MV-4-11 (cell line): ENCODE data around the gene SNPH.
A peak's percentile ranks its signal among the peaks of the same experiment; 100 is the strongest.

Source experiments
- DNase-seq: peaks from one replicate; lab custom pipeline; 2025; lab: John Stamatoyannopoulos, UW

SNPH gene

DNA sequence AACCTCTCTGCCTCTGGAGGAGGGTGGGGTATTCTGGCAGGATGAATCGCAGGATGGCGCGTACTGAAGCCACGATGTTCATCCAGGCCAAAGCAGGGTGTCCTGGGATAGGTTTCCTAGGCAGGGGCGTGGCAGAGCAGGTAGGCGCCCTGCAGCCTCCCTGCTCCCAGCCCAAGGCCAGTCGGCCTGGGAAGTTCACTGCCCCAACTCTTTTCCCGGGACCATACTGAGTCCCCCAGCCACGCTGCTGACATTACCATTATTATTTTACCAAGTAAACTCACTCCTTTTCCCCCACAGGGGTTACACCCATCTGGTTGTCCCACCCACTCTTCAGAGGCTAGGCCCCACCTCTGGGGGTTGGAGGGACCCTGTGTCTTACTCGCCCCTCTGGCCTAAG, 41.1 kb downstream of the SNPH start:
- DNase-seq: no peak

DNA sequence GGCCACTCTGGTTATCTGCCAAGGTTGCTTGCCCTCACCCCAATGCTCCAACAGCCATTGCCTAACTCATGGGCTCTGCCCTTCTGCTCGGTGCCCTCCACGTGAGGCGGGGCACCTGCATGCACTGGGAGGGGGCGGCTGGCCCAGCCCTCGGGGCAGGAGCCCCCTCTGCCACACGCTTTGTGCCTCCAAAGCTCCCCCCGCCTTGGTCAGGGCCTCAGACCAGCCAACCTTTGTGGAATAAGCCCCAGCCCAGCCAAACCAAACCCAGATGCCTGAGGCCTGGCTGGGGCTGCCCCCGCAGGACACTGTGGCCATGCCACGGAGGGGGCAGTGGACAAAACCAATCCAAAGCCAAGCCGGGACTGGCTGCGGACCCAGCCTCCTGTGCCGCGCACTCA, 41.5 kb downstream of the SNPH start:
- no peak for DNase-seq

DNA sequence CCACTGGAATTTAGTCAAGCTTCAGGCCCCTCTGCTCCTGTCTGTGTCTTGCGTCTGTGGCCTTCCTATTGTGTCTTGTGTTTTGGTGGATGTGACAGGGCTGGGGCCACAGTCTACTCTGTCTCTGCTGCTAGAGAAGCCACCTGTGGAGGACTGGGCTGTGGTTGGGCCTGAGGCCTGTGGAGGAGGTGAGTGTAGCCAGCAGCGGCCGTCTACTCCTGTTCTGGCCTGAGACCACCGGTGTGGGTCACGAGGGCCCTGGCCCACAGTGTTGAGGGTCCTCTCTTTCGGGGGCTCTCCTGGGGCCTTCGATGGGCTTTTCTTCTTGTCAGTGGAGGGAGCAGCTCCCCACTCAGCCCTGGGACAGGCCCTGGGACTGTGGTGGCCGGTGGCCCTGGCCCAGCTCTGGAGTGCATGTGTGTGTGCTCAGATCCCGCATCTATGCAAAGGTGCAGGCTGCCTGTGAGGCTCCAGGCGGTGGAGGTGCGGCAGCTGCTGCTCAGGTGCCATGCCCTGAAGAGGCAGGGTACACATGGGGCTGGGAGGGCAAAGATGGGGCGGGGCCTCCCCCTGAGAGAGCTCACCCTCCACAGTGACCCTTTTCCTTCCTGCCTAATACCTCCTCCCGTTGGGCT, 42.1 kb downstream of the SNPH start:
- DNase-seq: no peak

DNA sequence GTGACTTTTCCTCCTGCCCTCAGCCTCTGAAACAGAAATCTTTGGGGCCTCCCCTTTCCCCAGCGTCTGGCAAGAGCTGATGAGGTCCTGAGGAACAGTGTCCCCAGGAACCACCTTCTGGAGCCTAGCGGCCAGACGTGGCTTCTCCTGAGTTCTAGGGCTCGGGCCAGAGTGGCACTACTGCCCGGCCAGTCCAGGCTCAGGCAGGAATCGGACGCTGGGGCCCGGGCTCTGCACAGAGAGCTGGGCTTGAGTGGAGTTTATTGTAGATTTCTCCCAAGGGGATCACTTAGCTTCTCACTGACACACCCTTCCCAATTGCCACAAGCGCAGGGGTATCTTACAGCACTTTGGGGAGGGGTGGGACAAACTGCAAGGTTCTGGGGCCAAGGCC, 42.6 kb downstream of the SNPH start:
- no peak for DNase-seq

DNA sequence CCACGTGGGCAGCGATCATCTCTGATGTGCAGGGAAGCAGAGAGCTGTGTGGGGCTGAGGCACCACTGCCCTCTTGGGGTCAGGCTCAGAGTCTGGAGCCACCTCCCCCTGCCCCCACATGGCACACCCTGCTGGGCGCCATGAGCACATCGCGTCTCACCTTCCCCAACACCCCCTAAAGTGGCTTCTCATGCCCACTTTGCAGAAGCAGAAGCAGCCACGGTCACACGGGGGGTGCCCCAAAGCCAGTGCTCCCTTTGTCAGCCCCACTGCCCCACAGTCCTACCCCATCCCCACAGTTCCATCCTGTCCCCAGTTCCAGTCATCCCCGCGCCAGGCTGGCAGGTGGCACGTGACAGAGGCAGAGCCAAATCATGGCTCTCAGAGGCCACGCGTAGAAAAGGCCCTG, 43.3 kb downstream of the SNPH start:
- no peak for DNase-seq

DNA sequence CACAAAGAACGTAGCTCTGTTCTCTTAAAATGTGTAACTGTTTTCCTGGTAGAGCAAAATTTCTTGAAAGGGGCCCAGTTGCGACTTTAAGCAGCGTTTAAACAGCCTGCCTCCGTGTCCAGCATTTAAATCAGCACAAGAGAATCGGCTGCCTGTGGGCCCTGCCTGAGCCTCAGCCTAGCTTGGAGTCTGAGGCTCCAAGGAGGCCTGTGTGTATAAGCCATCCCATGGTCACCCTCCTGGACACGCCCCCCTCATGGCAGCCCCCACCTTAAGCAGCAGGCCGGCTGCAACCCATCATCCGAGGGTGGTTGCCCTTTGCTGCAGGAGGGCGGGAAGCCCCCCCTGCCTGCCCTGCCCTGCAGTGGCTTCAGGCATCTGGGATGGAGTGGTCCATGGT, 44.0 kb downstream of the SNPH start:
- DNase-seq: no peak

DNA sequence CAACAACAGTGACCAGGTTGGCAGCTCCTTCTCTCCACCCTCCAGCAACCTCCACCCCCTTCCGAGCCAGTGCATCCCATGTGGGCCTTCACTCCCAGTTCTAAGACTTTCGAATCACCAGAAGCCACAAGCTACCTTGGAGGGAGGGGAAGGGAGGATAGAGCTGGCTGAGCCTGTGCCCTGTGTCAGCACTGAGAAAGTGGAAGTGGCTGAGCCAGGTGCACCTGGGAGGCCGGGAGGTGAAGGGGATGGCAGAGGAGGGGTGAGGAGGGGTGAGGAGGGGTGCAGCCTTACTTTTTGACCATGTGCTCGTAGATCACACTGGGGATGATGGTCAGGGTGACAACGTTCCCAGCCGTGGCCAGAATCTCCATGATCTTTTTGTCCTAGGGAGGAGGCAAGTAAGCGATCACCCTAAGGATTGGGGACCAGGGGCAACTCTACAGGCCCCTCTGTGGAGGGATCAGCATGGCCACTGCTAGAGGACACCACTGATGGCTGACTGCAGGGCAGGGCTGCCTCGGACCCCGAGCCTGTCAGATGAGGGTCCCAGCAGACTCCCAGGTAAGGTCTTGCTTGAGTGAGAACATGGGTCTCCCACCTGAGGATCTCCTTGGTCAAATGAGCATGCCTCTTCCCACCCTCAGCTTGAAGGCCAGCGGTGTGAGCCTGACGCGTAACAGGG, 44.6 kb downstream of the SNPH start:
- DNase-seq: no peak

DNA sequence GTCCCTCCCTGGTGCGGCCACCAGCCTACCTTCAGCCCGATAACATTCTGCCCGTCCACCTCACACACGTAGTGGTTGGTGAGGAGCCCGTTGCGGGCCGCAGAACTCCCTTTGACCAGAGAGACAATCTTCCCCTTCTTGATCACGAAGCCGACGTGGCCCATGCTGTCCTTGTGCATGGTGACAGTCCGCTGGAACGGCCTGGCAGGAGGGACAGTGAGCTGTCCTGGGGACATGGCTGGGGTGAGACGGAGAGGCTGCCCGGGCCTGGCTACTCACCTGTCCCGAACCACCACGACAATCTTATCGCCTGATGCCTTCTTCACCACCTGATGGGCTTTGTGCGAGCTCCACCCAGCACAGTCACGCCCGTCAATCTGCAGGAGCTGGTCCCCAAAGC, 46.2 kb downstream of the SNPH start:
- DNase-seq: no peak

DNA sequence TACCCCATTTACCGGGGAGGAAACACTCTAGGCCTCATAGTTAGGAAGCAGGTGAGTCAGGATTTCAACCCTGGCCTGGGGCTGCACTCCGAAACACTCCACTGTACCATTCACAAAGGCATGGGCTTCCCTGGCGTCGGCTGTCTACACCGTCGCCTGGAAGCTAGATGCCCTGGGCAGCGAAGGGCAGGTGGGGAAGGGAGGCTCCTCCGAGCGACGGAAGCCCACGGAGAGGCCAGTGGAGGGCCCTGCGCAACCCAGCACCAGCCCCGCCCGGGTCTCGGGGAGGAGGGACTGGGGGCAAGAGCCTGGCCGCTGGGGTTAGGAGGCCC, 46.8 kb downstream of the SNPH start:
- no peak for DNase-seq

DNA sequence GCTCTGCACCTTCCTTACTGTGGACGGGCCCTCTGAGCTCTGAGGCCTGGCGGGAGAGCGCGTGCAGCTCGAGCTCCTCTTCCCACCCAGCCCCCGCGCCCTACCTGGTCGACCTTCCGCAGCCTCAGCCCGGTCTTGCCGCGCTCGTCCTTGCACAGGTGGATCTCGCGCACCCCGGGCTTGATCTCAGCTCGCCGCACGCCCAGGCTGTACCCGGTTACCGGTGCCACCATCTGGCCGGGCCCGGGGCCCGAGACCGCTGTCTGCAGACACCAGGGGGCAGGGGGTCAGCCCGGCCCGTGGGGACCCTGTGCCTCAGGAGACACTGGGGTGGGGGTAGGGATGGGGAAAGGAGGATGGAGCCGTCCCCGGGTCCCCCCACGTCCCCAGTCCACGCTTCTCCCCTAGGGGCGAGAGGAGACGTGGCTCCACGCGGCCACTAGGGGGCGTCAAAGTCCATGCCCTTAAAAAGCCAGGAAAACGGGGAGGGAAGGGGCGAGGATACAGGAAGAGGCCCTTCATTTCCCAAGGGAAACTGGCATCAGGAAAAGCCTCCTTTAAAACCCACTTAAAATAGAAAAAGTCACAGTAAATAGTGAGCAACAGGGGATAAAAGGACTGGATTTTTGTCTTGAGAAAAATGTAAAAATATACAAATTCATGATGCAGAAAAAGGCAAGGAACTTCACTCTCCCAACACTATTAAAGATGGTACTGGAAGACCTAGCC, 47.3 kb downstream of the SNPH start:
- no peak for DNase-seq

DNA sequence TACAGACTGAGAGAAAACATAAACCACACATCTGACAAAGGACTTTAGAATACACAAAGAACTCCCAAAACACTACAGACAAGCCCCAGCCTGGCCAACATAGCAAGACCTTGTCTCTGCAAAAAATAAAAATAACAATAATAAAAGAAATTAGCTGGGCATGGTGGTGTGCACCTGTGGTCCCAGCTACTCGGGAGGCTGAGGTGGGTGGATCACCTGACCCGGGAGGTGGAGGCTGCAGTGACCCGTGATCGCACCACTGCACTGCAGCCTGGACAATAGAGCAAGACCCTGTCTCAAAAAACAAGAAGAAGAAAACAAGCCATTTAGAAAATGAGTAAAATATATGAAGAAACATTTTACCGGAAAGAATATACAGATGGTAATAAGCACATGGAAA, 49.7 kb downstream of the SNPH start:
- no peak for DNase-seq

DNA sequence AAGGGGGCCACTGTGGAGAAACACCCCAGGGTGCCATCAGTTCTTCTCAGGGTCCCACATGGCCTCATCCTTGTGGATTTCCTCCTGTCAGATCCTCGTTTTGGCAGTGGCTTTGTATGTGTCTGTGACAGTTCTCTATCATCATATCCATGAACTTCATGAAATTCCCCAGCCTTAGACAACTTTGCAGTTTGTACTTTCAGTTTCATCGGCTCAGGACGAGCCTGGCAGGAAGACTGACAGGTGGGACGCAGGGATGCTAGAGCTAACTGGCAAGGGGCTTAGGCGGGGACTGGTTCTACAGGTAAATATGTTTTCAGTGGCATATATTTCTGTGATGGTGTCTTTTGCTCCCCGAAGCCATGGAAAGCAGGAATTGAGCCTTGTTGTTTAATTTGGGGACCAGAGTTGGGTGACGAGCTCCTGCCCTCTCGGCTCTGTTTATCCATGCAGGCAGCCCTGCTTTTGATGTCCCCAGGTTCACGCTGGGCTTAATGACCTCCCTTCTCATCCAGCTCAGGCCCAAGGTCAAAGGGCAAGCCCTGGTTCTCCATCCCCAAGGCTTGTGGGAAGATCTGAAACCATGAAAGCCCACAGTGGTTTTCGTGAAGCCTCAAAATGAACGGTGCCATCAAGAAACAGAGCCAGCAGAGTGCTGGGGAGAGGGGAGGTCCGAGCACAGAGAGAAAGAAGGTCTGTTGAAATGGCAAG, 51.6 kb downstream of the SNPH start:
- peak; percentile 28 for DNase-seq

DNA sequence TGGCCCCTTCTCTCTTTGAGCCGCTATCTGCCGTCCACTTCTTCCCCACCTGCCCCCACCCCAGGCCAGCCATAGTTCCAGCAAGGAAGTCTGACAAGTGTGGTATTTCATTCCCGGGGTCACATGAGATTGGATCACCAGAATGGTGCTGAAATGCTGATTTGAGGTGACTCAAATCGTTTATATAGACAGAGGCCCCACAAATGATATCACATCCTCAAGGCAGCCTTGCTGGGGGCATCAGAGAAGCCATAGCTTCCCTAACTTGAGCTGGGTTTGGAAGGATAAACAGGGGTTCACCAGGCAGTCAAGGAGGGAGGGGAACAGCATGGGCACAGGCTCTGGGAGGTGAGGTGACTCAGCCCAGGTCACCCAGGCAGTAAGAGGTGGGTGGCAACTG, 53.0 kb downstream of the SNPH start:
- DNase-seq: no peak

DNA sequence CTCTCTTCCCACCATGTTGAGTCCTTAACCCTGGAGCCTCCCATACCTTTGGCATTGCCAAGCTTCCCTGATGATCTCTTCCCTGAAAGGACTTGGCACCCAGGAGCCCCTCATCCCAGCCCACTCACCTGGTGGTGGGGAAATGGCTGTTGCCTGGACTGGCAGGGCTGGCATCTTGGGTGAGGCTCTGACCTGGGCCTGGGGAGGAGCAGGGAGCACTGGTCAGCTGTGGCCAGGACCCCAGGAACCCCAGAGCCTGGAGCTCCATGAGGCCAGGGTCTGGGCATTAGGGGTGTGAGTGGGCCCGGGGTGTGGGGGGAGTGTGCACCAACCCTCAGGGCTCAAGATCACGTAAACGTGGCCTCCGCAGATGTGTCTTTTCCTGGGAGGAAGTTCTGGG, 53.4 kb downstream of the SNPH start:
- DNase-seq: no peak

DNA sequence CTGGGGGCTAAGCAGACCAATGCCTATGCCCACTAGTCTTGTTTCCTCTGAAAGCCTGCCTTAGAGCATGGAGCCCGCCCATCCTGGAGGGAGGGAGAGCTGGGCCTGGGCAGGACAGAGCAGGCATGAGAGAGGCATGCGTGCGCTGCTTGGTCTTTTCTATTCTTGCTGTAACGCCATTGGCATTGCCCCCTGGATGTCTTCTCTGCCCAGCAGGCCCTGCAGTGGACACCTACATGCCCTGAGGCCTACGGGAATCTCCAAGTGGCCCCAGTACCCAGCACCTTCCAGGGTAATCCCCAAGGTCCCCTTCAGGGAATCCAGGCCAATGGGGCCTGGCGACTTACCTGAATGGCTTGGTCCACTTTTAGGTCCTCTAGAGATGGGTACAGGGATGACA, 53.9 kb downstream of the SNPH start:
- DNase-seq: no peak

DNA sequence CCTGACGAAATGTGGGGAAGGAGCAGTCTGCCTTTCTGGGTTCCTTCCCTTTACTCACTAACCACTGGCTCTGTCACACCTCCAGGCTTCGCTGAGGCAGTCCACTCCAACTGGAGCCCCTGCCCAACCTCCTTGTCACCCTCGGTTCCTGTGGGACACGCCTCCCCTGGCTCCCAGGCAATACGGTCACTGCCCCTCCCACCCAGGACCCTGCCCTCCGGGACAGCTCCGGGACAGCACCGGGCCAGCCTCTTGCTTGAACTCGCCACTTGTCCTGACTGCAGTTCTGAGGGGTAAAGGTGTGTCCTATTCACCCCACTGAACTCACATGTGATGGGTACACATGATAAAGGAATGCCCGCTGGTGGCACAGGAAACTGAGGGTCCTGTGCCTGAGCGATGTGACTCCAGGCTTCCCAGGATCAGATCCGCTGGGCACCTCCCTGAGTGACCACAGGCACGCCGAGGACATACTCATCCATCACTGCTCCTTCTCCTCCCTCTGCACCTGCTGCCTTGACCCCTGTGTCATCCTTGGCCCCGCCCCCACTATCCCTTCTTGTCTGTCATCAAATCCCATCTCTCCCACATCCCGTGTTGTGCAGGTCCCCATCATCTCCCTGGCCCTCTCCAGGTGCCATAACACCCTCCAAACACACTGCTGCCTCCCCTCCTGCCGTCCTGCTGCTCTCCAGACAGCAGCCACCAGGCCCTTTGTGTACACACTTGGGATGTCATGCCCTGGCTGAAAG, 55.0 kb downstream of the SNPH start:
- DNase-seq: no peak

DNA sequence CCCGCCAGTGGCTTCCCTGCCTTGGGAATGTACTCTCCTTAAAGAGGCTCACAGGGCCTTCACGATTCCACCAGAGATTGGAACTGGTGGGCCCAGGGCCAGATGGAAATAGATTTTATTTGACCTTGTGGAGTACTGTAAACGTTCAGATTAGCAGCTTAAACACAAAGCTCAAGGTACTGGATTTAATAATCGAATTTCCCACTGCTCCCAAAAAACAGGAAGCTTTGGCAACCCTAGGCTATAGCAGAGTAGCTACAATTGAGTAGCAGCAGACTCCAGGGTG, 55.5 kb downstream of the SNPH start:
- no peak for DNase-seq

DNA sequence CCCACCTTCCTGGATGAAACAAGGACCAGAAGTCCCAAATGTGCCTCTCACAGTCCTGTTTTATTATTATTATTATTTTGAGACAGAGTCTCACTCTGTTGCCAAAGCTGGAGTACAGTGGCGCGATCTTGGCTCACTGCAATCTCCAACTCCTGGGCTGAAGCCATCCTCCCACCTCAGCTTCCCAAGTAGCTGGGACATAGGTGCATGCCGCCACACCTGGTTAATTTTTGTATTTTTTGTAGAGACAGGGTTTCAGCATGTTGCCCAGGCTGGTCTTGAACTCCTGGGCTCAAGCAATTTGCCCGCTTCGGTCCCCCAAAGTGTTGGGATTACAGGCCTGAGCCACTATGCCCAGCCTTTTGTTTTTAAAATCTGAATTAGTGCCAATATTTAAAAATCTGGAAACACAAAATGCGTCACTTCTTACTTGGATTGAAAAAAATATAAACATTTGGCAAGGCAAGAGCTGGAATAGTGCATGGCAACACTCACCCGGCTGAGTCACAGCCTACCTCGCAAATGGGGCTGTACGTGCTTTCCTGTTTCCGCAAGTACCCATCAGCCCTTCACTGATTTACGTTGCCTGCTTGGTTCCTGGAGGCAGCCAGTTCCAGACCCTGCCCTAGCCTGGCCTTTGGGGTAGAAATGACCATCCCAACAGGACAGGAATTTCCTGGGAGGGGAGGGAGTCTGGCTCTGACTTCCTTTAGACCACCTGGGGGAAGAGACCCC, 56.6 kb downstream of the SNPH start:
- DNase-seq: no peak

DNA sequence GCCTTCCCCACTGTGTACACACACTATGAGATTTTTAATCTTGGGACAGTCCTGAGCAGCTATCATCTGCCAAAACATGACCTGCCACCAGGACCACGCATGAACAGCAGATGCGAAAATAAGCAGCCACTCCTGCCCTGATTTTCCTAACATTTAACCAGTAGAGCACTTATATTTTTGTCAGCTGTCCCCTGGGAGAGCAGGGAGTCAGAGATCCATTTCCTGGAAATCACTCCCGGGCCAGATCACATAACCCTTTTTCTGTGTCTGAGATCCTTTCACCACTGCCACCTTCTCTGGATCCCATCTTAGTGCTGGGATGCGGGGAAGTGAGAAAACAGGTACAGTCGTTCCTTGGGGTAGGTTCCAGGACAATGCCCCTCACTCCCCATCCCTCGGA, 57.2 kb downstream of the SNPH start:
- DNase-seq: no peak

DNA sequence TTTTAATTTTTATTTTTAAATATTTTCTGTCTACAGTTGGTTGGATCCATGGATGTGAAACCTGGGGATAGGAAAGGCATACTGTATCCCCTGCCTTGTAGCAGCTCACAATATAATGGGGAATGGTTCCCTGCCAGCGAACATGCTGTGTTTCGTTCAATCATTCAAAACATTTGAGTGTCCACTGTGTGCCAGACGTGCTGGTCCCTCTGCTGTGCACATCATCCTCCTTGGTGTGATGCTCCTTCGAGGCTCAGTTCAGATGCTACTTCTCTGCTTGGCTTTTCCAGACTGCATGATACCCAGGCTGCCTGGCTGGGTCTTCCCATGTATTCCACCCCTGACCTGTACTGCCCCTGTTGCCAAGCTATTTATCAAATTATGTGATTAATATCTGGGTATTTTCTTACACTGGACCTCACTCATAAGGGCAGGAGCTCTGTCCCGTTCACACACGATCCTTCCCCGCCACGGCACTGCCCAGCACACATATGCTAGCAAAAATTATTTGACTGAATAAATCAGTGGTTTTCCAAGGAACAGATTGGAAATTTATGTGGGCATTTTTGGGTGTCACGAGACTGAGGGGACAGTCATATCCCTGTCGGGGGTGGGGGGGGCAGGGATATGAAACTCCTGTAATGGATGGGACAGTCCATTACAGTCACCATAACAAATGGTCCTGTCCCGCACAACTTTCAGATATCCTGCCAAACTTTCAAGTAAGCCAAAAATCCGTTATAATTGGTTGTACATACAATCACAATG, 57.9 kb downstream of the SNPH start:
- DNase-seq: no peak

DNA sequence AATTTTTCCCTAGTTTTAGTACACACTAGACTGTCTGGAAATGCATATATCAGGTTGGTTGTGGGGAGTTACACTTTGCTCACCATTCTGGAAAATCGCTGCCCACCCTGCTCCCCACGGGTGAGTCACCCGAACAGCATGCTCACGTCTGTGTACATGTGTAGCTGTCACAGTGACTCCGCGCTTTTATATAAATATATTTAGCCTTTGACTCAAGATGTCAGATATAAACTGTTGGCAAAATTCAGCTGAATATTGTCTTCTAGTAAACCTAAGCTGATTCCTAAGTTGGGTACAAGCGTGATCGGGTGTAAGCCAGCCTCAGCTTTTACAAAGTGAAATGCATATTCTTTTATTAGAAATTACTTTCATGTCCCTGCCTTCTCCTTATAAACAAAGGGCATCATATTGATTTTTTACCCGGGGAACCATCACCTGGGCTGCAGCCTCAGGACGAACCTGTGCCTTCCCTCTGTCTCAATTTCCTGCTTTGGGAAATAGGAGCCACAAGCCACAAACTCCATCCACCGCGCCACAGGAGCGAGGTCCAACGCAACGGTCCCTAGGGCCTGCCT, 58.6 kb downstream of the SNPH start:
- no peak for DNase-seq
